ENCODE data around the gene FAM163B.

DNA sequence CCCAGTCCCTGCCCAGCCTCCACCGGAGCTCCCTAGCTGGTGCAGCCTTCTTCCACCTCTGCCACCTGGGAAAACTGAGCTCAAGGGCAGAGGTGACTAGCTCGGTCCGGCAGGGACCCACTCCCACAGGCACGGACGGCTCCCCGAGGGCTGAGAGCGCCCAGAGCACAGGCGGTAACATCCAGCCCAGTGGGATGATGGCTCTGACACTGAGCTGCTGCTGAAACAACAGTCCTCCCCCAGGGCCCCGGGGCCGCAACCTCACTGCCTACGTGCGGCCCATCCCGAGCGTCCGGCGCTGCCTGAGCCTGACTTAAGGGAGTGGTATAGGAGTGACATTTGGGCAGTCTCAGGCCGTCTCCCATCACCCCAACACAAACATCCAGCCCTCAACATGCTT lies 3.7 kb downstream of the FAM163B start:
- TF ChIP-seq, protein P1, sequence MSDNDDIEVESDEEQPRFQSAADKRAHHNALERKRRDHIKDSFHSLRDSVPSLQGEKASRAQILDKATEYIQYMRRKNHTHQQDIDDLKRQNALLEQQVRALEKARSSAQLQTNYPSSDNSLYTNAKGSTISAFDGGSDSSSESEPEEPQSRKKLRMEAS (IDR thresholded peaks at IDR 0.05; ENCODE audit: low read depth): no peak
- TF ChIP-seq TCF12 (IDR thresholded peaks at IDR 0.05) (no peak), NRF1 (IDR thresholded peaks at IDR 0.05; ENCODE audit: low read depth, low read length) (no peak), ELF1 (IDR thresholded peaks at IDR 0.05) (no peak), FOXM1 (IDR thresholded peaks at IDR 0.05; ENCODE audit: low read depth) (no peak), RAD21 (IDR thresholded peaks at IDR 0.05; ENCODE audit: low read length) (no peak), ZBTB33 (IDR thresholded peaks at IDR 0.05; ENCODE audit: borderline replicate concordance, low read depth) (no peak), MEF2A (IDR thresholded peaks at IDR 0.05; ENCODE audit: borderline replicate concordance, low read depth) (no peak), EP300 (IDR thresholded peaks at IDR 0.05; ENCODE audit: borderline replicate concordance in 1 of 2, low read depth in 1 of 2, low read length in 1 of 2) (no peak), JUND (IDR thresholded peaks at IDR 0.05) (no peak)
- TF ChIP-seq, protein P2, sequence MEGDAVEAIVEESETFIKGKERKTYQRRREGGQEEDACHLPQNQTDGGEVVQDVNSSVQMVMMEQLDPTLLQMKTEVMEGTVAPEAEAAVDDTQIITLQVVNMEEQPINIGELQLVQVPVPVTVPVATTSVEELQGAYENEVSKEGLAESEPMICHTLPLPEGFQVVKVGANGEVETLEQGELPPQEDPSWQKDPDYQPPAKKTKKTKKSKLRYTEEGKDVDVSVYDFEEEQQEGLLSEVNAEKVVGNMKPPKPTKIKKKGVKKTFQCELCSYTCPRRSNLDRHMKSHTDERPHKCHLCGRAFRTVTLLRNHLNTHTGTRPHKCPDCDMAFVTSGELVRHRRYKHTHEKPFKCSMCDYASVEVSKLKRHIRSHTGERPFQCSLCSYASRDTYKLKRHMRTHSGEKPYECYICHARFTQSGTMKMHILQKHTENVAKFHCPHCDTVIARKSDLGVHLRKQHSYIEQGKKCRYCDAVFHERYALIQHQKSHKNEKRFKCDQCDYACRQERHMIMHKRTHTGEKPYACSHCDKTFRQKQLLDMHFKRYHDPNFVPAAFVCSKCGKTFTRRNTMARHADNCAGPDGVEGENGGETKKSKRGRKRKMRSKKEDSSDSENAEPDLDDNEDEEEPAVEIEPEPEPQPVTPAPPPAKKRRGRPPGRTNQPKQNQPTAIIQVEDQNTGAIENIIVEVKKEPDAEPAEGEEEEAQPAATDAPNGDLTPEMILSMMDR (IDR thresholded peaks at IDR 0.05): no peak
- TF ChIP-seq, protein P3, sequence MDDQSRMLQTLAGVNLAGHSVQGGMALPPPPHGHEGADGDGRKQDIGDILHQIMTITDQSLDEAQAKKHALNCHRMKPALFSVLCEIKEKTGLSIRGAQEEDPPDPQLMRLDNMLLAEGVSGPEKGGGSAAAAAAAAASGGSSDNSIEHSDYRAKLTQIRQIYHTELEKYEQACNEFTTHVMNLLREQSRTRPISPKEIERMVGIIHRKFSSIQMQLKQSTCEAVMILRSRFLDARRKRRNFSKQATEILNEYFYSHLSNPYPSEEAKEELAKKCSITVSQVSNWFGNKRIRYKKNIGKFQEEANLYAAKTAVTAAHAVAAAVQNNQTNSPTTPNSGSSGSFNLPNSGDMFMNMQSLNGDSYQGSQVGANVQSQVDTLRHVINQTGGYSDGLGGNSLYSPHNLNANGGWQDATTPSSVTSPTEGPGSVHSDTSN (IDR thresholded peaks at IDR 0.05): no peak

Data from SK-N-SH (cell line).